Retinal pigment epithelial cell (primary cell): ENCODE data around the gene SYT9.

Experiments used
- DNase-seq: peaks from one replicate; pipeline ENCODE4 v3.0.0-alpha.2; 2010; ENCODE audit warnings: low read depth
- H3K4me3 ChIP-seq: 2 replicates; pipeline ENCODE4 v1.5.1; 2011; ENCODE audit warnings: mild to moderate bottlenecking, low read length, control low read depth, moderate library complexity
- TF ChIP-seq, protein P1 (sequence below): conservative IDR thresholded peaks from 2 replicates; pipeline ENCODE4 v1.5.1; 2011; ENCODE audit warnings: low read depth, low read length, control low read depth, inconsistent platforms

Gene SYT9

DNA sequence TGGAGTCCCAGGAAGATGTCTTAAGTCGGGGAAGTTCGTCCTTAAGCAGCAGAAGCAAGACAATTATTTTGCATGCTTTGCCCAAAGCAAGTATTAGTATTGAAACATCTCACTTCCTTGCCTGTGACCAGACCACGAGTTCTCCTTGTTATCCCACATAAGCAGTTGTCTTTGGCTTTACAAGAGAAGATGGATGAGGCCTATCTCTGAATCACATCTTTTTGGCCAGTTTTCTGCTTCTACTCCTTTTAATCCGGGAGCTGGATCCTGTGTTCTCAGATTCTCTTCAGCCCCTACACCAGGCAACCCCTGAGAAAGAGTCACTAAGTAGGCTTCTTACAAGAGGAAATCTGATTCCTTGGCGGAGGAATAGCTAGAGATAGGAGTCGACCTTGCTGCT is 2.1 kb downstream of the SYT9 start:
- DNase-seq, result no peak
- TF ChIP-seq, protein P1, sequence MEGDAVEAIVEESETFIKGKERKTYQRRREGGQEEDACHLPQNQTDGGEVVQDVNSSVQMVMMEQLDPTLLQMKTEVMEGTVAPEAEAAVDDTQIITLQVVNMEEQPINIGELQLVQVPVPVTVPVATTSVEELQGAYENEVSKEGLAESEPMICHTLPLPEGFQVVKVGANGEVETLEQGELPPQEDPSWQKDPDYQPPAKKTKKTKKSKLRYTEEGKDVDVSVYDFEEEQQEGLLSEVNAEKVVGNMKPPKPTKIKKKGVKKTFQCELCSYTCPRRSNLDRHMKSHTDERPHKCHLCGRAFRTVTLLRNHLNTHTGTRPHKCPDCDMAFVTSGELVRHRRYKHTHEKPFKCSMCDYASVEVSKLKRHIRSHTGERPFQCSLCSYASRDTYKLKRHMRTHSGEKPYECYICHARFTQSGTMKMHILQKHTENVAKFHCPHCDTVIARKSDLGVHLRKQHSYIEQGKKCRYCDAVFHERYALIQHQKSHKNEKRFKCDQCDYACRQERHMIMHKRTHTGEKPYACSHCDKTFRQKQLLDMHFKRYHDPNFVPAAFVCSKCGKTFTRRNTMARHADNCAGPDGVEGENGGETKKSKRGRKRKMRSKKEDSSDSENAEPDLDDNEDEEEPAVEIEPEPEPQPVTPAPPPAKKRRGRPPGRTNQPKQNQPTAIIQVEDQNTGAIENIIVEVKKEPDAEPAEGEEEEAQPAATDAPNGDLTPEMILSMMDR, result no peak
- no peak overlapping the region for H3K4me3 ChIP-seq

DNA sequence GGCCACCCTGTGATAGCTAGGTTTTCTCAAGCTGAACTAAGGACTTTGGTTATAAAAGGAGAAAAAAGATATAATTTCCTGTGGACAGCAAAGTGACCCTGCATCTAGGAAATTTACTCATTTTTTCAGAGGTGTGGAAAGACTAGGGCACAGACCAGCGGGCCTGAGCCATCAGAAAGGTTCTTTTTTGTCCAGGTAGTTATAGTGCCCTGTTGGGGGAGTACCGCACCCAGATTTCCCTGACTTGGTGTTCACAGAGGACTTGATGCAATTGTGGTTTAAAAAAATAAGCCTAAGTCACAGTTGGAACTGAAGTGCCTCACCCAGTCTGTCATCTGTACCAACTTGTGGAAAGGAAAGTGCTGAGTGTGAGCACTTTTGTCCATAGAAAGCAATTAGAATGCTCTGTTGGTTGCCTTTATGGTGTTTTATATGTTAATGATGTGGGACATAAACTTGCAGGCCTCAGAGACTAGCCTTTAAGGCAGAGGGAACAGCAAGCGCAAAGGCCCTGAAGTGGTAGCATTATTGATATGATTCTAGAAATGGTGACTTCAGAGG is 3.1 kb downstream of the SYT9 start:
- H3K4me3 ChIP-seq, result no peak overlapping the region
- no peak for DNase-seq
- TF ChIP-seq, protein P1, result no peak

DNA sequence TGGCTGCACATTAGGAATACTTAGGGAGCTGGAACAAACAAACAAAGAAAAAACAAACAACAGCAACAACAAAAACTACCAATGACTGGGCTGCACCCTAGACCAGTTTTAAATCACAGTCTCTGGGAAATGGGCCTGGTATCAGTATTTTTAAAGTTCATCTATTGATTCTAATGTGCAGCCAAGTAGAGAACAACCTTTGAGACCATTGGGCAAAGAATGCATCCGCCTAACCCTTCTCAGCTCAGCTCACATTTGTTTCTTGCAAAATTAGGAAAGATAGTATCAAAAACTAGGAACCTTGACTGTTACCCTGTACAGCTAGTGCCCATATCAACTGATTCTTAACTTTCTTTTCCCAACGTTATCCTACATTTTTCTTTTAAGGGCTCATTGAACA is 5.2 kb downstream of the SYT9 start:
- DNase-seq, result no peak
- TF ChIP-seq, protein P1, result no peak
- H3K4me3 ChIP-seq, result no peak overlapping the region

DNA sequence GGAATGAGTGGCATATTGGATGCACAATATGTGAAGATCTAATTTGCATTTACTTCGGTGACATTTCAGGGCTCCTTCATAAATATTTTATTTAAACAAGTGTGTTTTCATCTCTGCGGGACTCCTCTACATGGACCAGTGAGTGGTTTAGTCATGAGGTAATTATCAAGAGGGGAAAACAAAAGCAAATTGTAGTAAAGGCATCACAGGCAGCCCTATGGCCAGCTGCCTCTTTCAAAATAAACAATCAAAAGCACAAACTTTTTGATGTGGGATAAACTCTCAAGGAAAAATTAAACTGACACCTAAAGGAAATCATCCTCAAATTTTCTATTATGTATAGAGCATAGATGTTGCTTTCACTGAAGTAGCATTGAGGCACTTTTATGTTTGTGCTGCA is 6.0 kb downstream of the SYT9 start:
- no peak for DNase-seq

DNA sequence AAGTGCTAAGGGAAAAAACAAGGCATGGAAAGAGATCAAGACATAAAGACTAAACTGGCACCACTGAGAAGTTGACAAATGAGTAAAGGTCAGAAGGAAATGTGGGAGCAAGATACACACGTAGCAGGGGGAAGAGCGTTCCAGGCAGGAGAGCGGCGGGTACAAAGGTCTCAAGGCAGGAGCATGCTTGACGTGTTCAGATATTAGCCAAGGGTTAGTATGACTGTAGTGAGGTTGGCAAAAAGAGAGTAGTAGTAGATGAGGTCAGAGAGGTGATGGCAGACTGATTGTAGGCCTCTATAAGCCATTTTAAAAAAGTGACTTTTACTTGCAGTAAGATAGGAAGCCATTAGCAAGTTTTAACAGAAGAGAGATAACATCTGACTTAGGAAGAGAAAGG is 9.9 kb downstream of the SYT9 start:
- TF ChIP-seq, protein P1, result no peak
- no peak for DNase-seq
- H3K4me3 ChIP-seq, result no peak overlapping the region

More for the DNA sequence above, 6.0 kb downstream of the SYT9 start:
- TF ChIP-seq, protein P1, result no peak
- H3K4me3 ChIP-seq, result no peak overlapping the region

DNA sequence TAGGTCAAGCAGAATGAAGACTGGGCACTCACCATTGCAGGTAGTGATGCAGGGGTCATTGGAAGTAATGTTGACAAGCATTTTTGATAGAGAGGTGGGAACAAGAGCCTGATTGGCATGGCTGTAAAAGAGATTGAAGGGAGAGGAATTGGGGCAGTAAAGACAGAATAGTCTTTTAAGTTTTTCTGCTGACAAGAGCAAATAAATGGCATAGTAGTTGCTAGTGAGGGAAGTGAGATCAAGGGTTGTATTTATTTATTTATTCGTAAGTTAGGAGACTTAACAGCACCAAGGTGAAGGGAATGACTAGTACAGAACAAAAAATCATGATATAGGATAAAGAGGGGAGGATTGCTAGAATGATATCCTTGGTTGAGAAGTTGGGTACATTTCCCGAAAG is 11.0 kb downstream of the SYT9 start:
- TF ChIP-seq, protein P1, result no peak
- DNase-seq, result no peak
- H3K4me3 ChIP-seq, result no peak overlapping the region

DNA sequence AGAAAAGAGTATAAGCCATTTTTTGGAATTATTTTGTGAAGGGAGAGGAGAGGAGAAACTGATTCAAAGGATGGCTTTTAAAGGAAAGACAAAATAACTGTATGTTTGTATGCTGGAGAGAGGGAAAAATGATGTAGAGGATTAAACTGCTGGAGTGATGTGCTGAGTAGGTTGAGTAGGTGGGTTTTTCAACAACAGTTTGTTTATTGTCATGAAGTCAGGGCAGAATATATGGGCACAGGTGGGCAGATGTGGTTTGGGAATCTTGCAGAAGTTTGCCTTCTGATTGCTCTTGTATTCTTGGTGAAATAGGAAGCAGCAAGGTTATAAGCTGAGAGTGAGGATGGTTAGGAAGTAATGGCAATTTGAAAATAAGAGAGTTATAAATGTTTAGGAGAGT is 12.1 kb downstream of the SYT9 start:
- DNase-seq, result no peak
- no peak overlapping the region for H3K4me3 ChIP-seq
- TF ChIP-seq, protein P1, result no peak
